ENCODE measurements around the gene WWOX.

DNA sequence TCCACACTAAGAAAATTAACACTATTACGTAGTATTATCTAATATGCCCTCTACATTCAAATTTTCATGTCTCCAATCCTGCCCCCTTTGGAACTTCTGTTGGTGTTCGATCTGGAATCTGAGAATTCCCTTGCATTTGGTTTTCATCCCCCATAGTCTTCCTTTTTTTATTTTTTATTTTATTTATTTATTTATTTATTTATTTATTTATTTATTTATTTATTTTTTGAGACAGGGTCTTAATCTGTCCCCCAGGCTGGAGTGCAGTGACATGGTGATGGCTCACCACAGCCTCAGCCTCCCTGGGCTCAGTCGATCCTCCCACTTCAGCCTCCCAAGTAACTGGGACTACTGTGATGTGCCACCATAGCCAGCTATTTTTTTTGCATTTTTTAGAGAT lies 911.8 kb downstream of the WWOX start:
- TF ChIP-seq ZNF274 (IDR thresholded peaks at IDR 0.05; ENCODE audit: low read depth, low read length) (no peak), YY1 (IDR thresholded peaks at IDR 0.05; ENCODE audit: insufficient read depth, insufficient read length) (no peak), SUZ12 (IDR thresholded peaks at IDR 0.05; ENCODE audit: extremely low read depth, insufficient read depth, insufficient read length) (no peak)

Data from NT2/D1 (cell line).